CD4-positive, alpha-beta T cell (primary cell): ENCODE results near the gene WDR41. TPM values are rescaled to one million over a fixed set of nuclear protein-coding genes. Genes with fewer than 3 reads are reported as not detected.

Source experiments
- ATAC-seq: fragments of 200-7000 bp; cut with Tn5 transposase; one replicate; pipeline ENCODE4 v1.10.0; 2022; ENCODE audit warnings: mild to moderate bottlenecking; ENCODE audit not compliant: poor library complexity
- CTCF ChIA-PET: fragments of 350-600 bp; sonication (Branson Sonifier 250); formaldehyde crosslinking; loops from one replicate; lab custom pipeline; 2021; ENCODE audit warnings: antibody characterized with exemption, inconsistent platforms; lab: Charles Lee
- POLR2A ChIA-PET: fragments of 350-600 bp; sonication (Branson Sonifier 250); formaldehyde crosslinking; loops from one replicate; lab custom pipeline; 2021; ENCODE audit warnings: antibody characterized with exemption, inconsistent platforms; lab: Charles Lee
- DNase-seq, 14 experiments: peaks; one replicate each; pipeline ENCODE4 v3.0.0-alpha.2; 2013 to 2020; ENCODE audit warnings: mixed read lengths in 2 of 14
- H3K27ac ChIP-seq, 2 donors: one replicate each; pipeline versions ENCODE4 v1.5.1 to v1.7.0; 2013; ENCODE audit warnings: low read length in 2 of 2, low read depth in 1 of 2, mild to moderate bottlenecking in 1 of 2
- H3K27me3 ChIP-seq, 2 experiments: 1 replicate in 1 of 2; 2 replicates in 1 of 2; pipeline versions ENCODE4 v1.6.1 to v1.7.0; 2013; ENCODE audit warnings: low read length in 2 of 2, control low read depth in 1 of 2, mild to moderate bottlenecking in 1 of 2, moderate library complexity in 1 of 2; ENCODE audit not compliant: insufficient read depth in 2 of 2, control insufficient read depth in 1 of 2
- H3K36me3 ChIP-seq: one replicate; pipeline ENCODE4 v1.6.1; 2013; ENCODE audit warnings: low read length, control low read depth; ENCODE audit not compliant: insufficient read depth
- H3K4me1 ChIP-seq: one replicate; pipeline ENCODE4 v1.6.1; 2013; ENCODE audit warnings: low read length, control low read depth; ENCODE audit not compliant: insufficient read depth
- H3K4me3 ChIP-seq: one replicate; pipeline ENCODE4 v1.5.1; 2013; ENCODE audit warnings: mild to moderate bottlenecking, low read length, moderate library complexity
- H3K9me3 ChIP-seq, 2 experiments: 1 replicate in 1 of 2; 2 replicates in 1 of 2; pipeline versions ENCODE4 v1.6.1 to v1.7.0; 2013; ENCODE audit warnings: low read length in 2 of 2, mild to moderate bottlenecking in 2 of 2, control low read depth in 1 of 2, moderate library complexity in 1 of 2; ENCODE audit not compliant: control insufficient read depth in 1 of 2, insufficient read depth in 1 of 2
- H3K27ac Mint-ChIP-seq: one replicate; pipeline ENCODE4 v1.8.0; 2020; ENCODE audit warnings: mixed read lengths
- H3K27me3 Mint-ChIP-seq: one replicate; pipeline ENCODE4 v1.8.0; 2021; ENCODE audit warnings: mixed read lengths
- H3K36me3 Mint-ChIP-seq: one replicate; pipeline ENCODE4 v1.8.0; 2021; ENCODE audit warnings: low read depth, mixed read lengths
- H3K4me1 Mint-ChIP-seq: one replicate; pipeline ENCODE4 v1.8.0; 2021; ENCODE audit warnings: low read depth, mixed read lengths
- H3K4me3 Mint-ChIP-seq: one replicate; pipeline ENCODE4 v1.8.0; 2020; ENCODE audit warnings: mild to moderate bottlenecking, mixed read lengths
- H3K9me3 Mint-ChIP-seq: one replicate; pipeline ENCODE4 v1.8.0; 2020; ENCODE audit warnings: mixed read lengths
- CTCF ChIP-seq: fragments of 200-600 bp; IDR thresholded peaks from one replicate; pipeline ENCODE4 v1.8.0; 2022; ENCODE audit warnings: antibody characterized with exemption, mild to moderate bottlenecking
- intact Hi-C, 2 experiments: fragments of 100-400 bp; cut with DNase I in 1 of 2; cut with micrococcal nuclease in 1 of 2; formaldehyde crosslinking; loops; one replicate each; pipeline versions ENCODE4 v1.15.1 to v1.9.0; 2023 to 2025; cut with DNase I, micrococcal nuclease
- total RNA-seq, 174 experiments: library from RNA in 2 of 174; stranded (reverse) in 2 of 174; gene quantifications; one replicate each; pipeline ENCODE4 v1.2.3 and lab custom pipeline; 2021 to 2026

Gene WDR41
- total RNA-seq, 2 experiments from 2014 or later: 4.2 to 4.4 TPM

DNA sequence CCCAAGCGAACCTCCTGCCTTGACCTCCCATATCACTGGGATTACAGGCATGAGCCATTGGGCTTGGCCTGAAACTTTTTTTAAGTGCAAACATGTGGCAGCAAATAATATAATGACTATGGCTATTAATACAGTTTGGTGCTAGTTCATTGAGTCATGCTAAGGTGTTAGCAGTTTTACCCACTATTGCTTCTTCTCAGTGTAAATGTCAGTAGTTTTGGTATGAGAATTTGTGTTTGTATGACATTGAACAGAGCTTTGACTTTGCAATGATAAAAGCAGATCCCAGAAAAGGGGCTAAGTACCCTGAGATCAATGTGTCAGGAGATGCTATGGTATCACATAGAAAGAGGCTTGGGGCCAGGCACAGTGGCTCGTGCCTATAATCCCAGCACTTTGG is 67.2 kb downstream of the WDR41 start:
- H3K4me1 ChIP-seq: no peaks in the 10 kb centered on the region
- no peaks in the 10 kb centered on the region for H3K36me3 Mint-ChIP-seq
- no peak for TF ChIP-seq CTCF
- H3K36me3 ChIP-seq: no peaks in the 10 kb centered on the region
- DNase-seq: no peak
- no peak for ATAC-seq
- H3K4me3 ChIP-seq: no peak overlapping the region
- POLR2A ChIA-PET: no interaction called here
- intact Hi-C loops: no loop called here
- peaks cover 8% of the 10 kb centered on the region for H3K27me3 Mint-ChIP-seq
- CTCF ChIA-PET: no interaction called here
- H3K27ac ChIP-seq: no peak overlapping the region
- H3K9me3 Mint-ChIP-seq: no peaks in the 10 kb centered on the region
- H3K27ac Mint-ChIP-seq: no peak overlapping the region
- H3K9me3 ChIP-seq: no peaks in the 10 kb centered on the region
- no peaks in the 10 kb centered on the region for H3K4me1 Mint-ChIP-seq
- H3K27me3 ChIP-seq: no peaks in the 10 kb centered on the region
- H3K4me3 Mint-ChIP-seq: no peak overlapping the region

DNA sequence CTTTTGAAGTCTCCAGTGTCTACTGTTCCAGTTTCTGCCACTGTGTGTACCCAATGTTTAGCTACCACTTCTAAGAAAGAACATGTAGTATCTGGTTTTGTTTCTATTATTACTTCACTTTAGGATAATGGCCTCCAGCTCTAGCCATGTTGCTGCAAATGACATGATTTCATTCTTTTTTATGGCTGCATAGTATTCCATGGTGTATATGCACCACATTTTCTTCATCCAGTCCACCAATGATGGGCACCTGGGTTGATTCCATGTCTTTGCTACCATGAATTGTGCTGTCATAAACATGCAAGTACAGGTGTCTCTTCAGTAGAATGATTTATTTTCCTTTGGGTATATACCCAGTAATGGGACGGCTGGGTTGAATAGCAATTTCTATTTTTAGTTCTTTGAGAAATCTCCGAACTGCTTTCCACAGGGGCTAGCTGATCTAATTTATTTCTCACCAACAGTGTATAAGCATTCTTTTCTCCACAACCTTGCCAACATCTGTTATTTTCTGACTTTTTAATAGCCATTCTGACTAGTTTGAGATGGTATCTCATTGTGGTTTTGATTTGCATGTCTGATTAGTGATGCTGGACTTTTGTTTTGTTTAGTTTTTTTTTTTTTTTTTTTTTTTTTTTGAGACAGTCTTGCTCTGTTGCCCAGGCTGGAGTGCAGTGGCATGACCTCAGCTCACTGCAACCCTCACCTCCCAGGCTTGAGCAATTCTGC is 68.9 kb downstream of the WDR41 start:
- Histone ChIP-seq H3K27me3 (no peaks in the 10 kb centered on the region), H3K4me1 (no peaks in the 10 kb centered on the region), H3K4me3 (no peak overlapping the region), H3K36me3 (no peaks in the 10 kb centered on the region), H3K9me3 (no peaks in the 10 kb centered on the region), H3K27ac (no peak overlapping the region)
- Mint-ChIP-seq H3K27ac (no peak overlapping the region), H3K4me3 (no peak overlapping the region), H3K4me1 (no peaks in the 10 kb centered on the region), H3K36me3 (no peaks in the 10 kb centered on the region), H3K9me3 (no peaks in the 10 kb centered on the region), H3K27me3 (peaks cover 15% of the 10 kb centered on the region)
- no peak for ATAC-seq
- CTCF ChIA-PET: interaction anchor here (0.7 kb wide), 1 partner anchor 296 kb away, joined by 3 read pairs; no protein-coding TSS in a partner anchor
- no peak for TF ChIP-seq CTCF
- intact Hi-C loops: no loop called here
- POLR2A ChIA-PET: no interaction called here
- DNase-seq: no peak

GRCh38 chr5:77420940-77421339 is 71.2 kb downstream of the WDR41 start:
- Mint-ChIP-seq H3K9me3 (no peaks in the 10 kb centered on the region), H3K4me3 (no peak overlapping the region), H3K27me3 (peaks cover 15% of the 10 kb centered on the region), H3K4me1 (no peaks in the 10 kb centered on the region), H3K36me3 (no peaks in the 10 kb centered on the region), H3K27ac (no peak overlapping the region)
- Histone ChIP-seq H3K4me3 (no peak overlapping the region), H3K27ac (no peak overlapping the region), H3K4me1 (no peaks in the 10 kb centered on the region), H3K27me3 (peaks cover 0 to 6% of the 10 kb centered on the region in 2 experiments), H3K9me3 (no peaks in the 10 kb centered on the region), H3K36me3 (no peaks in the 10 kb centered on the region)
- intact Hi-C loops: no loop called here
- DNase-seq (no peak), ATAC-seq (no peak)
- TF ChIP-seq CTCF: no peak
- ChIA-PET POLR2A (no interaction called here), CTCF (no interaction called here)
